ENCODE data around the gene TRIP6.

TRIP6 gene

DNA sequence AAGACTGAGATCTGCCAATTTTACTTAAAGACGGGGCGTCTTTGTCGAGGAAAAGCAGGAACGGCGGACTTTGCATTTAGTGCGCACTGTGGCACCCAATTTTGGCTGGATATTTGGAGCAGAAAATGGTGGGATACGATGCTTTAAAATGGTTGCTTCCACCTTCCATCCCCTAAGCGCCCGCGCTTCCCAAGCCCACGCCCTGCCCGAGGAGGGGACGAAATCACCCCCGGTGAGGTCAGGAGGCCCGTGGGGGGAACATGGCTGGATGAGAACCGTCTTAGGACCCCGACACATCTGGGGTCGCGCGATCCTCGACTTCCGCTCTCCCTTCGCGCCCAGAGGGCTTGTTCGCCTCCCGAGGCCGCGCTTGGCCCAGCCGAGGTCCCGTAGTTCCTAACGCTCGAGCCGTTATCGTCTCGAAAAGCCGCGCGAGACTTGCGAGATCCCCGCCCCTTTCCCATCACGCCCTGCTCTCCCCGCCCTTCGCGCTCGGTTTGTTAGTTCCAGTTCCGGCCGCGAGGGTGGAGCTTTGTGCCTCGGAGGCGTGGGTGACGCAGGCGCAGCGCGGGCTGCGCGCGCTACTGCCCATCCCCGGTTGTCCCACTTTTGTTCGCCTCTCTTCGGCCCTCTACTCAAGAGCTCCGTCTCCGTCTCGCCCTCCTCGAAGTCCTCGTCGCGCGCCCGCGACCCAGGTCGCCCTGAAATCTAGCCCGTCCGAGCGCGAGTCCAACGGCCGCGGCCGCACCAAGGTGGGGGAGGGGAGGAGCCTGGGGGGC lies 7.6 kb downstream of the TRIP6 start, which contains the start of gene SRRT:
Gene SRRT (plus strand): TSS at position 527 of the 779 bp plus-strand sequence. CDS start 488 bp downstream, outside the sequence.
- DNase-seq, result peak; percentile 95

DNA sequence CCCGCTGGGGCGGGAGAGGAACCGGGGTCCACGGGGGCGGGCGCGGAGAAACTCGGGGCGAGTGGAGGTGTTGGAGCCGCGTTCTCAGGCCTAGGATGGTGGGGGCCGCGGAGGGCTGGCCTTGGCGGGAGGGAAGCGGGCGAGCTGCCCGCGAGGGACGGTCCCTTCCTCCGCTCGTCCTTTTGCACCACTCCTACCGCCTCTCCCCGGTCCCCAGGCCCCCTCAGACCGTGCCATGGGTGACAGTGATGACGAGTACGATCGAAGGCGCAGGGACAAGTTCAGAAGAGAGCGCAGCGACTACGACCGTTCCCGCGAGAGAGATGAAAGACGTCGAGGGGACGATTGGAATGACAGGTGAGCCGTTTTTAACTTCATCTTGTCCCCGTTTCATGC lies 8.2 kb downstream of the TRIP6 start:
- no peak for DNase-seq

DNA sequence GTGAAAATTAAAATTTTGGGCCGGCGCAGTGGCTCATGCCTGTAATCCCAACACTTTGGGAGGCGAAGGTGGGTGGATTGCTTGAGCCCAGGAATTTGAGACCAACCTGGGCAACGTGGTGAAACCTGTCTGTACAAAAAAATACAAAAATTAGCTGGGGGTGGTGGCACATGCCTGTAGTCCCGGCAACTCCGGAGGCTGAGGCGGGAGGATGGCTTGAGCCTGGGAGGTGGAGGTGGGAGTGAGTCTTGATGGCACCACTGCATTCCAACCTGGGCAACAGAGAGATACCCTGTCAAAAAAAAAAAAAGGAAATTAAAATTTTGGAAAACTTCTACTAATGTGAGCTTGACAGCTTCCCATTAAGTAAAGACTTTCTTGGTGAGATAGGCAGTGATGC lies 10.8 kb downstream of the TRIP6 start:
- no peak for DNase-seq

DNA sequence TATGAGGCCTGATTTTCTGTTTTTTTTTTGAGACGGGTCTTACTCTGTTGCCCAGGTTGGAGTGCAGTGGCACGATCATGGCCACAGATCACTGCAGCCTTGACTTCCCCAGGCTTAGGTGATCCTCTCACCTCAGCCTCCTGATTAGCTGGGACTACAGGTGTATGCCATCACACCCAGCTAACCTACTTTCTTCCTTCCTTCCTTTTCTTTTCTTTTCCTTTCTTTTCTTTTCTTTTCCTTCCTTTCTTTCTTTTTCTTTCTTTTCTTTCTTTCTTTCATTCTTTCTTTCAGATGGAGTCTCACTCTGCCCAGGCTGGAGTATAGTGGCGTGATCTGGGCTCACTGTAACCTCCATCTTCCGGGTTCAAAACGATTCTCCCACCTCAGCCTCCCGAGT lies 11.5 kb downstream of the TRIP6 start:
- no peak for DNase-seq

DNA sequence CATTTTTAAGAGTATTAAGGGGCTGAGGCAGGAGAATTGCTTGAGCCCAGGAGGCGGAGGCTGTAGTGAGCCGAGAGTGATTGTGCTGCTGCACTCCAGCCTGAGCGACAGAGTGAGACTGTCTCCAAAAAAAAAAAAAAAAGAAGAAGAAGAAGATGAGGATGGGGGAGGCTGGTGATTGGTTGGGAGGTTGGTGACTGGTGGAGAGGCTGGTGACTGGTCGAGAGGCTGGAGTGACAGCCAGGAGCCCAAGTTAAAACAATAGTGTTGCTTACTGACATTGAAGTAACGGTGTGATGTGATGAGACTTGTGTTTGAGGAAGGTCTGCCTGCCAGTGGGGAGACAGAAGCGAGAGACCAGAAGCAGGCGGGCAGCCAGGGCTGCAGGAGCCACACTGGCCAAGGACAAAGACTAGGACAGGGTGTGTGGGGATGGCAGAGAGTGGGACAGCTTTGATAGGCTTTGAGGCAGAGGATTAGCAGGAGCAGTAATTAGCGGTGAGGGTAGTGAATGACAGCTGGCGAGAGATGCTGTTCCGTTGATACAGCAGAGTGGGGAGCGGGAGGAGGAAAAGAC lies 12.6 kb downstream of the TRIP6 start:
- DNase-seq, result no peak

DNA sequence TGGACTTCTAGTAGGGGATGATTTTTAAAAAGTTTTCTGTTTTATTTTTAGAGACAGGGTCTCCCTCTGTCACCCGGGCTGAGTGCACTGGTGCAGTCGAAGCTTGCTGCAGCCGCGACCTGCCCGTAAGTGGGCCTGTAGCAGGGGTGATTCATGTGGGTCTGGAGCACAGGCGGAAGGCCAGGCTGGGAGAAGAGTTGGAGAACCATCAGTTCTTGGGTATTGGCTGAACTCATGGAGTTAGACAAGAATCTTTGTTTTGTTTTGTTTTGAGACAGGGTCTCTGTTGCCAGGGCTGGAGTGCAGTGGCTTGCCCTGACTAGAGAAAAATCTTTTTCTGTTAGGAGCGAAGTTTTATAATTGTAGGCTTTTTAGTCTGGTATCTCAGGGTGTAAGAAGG lies 13.5 kb downstream of the TRIP6 start:
- no peak for DNase-seq

DNA sequence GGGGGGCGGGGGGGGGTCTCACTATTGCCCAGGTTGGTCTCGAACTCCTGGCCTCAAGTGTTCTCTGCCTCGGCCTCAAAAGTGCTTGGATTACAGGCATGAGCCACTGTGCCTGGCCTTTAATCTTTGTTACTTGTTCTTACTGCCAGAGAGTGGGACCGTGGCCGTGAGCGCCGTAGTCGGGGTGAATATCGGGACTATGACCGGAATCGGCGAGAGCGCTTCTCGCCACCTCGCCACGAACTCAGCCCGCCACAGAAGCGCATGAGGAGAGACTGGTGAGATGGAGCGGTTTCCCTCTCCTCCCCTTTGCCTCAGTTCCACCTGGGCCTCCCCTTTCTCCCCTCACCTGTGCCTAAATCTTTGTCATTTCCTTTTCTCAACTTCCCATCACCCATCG lies 13.9 kb downstream of the TRIP6 start:
- DNase-seq, result no peak

DNA sequence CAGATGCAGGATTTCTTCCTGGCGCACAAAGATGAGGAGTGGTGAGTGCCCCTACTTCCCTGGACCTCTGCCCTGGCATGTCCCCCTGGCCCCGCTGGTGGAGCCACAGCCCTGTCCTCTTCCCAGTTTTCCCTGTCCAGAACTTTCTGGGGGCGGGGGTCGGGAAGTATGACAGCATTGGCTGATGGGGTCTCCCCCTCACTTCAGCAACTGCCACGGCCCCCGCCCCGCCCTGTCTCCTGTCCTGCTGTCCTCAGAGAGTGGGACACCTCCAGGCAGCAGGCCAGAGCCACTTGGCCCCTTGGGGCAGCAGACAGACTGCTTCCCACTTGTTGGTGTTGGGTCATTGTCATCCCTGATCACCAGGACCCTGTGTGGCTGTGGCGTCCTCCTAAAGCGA lies 15.0 kb downstream of the TRIP6 start:
- DNase-seq, result no peak

DNA sequence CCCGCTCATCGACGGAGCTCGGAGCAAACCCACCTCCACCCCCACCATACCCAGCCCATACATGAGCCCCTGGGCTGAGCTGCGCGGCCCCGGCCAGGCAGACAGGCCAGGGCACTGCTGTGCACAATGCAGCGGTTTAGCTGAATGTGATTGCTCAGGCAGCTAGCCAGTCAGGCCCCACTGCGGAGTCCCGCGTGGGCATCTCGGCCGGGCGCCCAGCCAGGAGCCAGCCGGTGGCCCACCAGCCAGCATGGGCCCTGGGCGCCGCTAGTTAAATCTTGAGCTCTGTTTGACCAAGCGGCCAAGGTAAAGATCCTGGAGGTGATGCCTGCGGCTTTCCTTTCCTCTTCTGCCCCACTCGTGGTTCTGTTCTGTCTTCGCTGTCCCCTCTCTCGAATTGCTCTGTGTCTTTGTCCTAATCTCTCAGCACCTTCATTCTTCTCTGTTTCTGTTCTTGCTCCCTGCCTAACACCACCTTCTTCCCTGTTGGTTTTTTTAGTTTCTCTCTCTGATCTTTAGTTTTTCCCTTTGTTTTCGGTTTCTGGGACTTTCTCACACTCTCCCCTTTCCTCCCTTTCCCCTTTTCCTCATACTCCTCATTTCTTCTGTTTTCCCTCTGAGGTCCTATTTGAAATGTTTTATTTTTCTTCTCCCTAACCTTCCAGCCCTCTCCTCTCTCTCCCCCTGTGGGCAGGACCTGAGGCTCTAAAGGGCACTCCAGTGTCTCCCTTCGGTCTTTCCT lies 15.8 kb downstream of the TRIP6 start:
- no peak for DNase-seq

DNA sequence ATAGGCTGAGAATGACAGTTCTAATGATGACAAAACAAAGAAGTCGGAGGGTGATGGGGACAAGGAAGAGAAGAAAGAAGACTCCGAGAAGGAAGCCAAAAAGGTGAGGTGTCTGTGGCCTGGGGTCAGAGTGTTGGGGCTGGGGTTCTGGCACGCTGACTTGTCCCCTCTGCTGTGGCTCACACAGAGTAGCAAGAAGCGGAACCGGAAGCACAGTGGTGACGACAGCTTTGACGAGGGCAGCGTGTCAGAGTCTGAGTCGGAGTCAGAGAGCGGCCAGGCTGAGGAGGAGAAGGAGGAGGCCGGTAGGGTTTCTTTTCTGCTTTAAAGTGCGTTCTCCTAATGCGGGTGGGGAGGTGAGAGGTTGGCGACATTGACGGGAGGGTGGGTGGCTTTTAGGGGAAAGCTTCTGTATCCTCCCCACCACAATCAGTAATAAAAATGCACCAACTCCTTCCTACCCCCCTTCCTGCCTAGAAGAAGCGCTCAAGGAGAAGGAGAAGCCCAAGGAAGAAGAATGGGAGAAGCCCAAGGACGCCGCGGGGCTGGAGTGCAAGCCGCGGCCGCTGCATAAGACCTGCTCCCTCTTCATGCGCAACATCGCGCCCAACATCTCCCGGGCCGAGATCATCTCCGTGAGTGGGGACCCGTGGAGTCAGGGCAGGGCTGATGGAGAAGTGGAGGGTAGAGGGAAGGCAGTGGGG lies 17.7 kb downstream of the TRIP6 start:
- DNase-seq, result no peak

DNA sequence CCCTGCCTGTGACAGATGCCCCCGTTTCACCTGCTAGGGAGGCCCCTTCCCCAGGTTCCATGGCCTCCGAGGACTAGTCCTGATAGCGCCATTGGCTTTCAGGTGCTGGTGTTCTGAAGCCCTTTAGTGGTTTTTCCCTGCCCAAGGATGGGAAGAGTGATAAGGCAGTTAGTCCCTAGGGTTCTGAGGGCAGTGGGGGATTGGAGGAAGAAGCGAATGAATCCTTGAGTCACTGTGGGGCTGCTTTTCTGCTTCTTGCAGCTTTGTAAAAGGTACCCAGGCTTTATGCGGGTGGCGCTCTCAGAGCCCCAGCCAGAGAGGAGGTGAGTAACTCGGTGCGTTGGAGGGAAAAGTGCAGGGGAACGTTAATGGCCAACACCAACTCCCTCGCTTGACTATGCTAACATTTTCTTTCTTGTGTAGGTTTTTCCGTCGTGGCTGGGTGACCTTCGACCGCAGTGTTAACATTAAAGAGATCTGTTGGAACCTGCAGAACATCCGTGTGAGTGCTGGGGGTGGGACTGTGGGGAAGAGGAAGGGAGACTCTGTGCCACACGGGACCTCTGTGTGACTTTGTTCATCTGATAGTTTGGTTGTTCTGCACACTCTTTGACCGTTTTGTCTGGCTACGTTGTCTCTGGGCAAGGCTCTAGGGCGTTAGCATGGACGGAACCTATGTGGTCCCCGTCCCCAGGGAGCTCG lies 18.4 kb downstream of the TRIP6 start:
- DNase-seq, result no peak

DNA sequence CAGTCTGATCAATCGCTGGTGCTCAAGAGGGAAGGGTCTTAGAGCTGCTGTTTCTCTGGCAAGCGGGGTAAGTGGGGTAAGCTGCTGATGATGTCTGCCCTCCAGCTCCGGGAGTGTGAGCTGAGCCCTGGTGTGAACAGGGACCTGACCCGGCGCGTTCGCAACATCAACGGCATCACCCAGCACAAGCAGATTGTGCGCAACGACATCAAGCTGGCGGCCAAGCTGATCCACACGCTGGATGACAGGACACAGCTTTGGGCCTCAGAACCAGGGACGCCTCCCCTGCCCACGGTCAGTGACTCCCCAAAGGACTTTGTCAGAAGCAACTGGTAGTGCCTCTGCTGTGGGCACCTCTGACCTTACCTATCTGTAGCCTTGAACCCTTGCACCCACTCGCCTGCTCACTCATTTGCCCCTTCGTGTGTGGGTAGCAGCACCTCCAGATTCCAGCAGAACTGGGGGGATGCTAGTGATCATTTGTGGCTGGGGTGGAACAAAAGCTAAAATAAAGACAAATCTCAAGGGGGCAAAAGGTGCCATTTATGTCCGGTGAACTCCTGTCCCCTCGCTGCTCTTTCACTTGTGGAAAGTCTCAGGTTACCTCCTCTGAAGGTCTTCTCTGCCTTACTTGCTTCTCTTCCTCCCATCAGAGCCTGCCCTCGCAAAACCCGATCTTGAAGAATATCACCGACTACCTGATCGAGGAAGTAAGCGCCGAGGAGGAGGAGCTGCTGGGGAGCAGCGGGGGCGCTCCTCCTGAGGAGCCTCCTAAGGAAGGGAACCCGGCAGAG lies 19.2 kb downstream of the TRIP6 start:
- no peak for DNase-seq

DNA sequence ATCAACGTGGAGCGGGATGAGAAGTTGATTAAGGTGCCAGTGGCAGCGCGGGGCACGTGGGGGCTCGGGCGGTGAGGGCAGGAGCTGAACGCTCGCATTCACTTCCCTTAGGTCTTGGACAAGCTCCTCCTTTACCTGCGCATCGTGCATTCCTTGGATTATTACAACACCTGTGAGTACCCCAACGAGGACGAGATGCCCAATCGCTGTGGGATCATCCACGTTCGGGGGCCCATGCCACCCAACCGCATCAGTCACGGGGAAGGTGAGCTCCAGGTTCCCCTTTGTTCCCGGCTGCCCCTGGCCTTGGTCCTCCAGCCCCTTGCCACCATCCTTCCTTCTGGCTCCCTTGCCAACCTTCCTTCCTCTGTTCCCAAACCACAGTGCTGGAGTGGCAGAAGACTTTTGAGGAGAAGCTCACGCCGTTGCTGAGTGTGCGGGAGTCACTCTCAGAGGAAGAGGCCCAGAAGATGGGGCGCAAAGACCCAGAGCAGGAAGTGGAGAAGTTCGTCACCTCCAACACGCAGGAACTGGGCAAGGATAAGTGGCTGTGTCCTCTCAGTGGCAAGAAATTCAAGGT lies 19.8 kb downstream of the TRIP6 start:
- DNase-seq, result no peak

DNA sequence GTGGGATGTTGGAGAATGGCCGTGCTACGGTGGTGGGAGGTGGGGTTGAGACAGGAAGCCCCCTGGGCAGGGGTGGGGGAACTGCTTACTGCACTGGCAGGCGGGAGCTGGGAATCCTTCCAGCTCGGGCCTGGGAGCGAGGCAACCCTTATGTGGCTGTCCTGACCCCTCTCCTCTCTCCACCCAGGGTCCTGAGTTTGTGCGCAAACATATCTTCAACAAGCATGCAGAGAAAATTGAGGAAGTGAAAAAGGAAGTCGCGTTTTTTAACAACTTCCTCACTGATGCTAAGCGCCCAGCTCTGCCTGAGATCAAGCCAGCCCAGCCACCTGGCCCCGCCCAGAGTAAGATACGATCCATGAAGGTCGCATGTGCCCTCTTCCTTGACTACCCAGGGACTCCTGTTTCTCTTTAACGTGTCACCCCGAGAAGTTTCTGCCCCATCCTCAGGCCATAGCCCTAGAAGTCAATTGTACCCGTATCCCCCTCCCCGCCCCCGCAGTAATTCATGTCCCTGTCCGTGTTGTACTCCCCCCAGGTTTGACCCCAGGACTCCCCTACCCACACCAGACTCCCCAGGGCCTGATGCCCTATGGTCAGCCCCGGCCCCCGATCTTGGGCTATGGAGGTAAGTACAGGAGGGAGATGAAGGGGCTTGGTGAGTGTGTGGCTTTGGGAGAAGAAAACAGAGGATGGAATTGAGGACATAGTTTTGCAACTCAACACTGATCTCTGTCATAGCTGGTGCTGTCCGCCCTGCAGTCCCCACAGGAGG lies 20.5 kb downstream of the TRIP6 start:
- no peak for DNase-seq

DNA sequence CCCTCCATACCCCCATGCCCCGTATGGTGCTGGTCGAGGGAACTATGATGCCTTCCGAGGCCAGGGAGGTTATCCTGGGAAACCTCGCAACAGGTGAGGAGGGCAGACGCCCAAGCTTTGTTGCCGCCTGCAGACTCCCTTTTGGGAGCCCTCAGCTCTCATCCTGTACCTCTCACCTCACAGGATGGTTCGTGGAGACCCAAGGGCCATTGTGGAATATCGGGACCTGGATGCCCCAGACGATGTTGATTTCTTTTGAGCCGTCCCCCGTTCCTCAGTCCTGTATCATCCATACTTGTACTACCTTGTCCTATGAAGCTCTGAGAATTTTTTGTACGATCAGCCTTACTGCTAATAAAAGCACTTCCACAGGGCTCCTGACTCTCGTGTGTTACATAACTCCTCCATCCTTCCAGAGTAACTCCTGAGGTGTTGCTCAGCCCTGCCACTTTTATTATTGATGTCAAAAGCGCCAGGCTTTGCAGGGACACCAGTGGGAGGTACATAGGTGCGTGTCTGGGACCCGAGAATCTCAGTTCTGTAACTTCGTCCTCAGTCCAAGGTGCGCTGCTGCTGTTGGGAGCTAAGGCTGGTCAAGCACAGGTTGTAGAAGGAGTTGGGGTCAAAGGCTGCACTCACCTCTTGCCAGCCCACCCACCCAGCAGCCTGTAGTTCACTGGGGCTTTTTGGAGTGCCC lies 21.3 kb downstream of the TRIP6 start:
- DNase-seq, result no peak

DNA sequence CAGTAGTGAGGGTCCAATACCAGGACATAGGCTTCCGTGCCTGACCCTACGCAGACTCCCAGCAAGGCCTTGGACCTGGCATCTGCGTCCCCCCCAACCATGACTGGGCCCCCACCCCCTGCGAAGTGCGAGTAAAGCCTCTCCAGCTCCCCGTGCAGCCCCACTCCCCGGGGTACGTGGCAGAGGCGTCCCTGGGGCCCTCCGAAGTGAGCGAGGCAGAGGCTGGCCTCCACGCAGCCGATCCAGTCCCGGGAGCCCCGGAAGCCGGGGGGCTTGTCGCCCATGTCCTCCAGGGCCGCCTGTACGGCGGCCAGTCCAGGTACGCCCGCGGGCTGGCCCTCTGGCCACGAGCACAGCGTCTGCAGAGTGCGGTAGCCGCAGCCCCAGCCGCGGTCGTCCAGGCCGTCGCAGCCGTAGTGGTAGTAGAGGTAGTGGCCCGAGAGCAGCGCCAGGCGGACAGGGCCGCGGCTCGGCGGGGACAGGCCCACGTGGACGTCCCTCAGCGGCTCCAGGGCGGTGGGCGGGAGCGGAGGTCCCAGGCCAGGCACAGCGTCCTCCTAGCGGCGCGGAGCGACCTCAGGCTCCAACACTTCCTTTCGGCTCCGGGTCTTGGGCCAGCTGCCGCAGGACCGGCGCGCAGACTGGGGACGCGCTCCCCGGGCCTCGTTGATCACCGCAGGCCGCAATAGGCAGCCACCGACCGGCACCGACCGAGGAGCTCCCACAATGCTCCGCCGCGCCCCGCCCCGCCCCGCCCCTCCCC lies 22.0 kb downstream of the TRIP6 start, which contains the start of gene UFSP1:
Gene UFSP1 (minus strand): TSS at position 728 of the 763 bp plus-strand sequence. CDS start 444 bp downstream, at position 284.
- peak; percentile 23 for DNase-seq

DNA sequence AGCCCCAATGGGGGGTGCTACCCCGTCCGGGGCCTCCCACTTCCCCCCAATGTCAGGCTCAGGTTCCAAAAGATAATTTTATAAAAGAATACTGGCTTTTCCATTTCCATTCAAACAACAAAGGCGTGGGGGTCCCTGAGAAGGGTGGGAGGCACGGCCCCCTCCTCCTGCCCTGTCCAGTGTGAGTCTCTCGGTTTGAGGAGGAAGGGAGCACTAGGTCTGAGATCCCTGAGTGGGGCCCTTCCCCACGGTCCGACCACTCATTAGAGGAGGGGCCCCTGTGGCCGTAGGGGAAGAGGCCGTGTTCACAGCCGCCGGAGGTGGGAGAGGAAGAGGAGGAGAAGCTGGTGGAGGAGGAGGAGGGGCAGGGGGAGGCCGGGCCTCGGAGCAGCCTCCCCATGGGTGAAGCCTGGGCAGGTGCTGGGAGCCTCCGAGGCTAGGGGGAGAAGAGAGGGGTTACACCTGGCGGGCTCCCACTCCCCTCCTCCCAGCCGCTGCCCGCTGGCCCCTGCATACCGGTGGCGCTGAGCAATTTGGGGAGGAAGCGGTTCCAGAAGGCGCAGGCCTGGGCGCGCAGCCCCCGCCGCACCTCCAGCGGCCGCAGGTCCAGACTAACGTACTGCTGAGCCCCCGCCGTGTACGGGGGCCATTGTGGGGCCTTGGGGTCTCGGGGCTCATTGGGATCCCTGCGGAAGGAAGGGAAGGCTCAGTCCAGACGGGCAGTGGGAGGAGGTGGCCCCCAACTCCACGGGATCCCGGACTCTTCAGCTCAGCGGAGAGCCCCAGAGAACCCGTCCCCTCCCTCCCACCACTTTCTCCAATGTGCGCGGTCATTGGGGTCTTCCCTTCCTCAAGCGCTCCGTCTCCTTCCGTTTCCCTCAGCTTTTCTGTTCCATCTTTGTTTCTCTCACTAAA lies 23.7 kb downstream of the TRIP6 start:
- DNase-seq, result no peak
